MCF 10A (cell line): ENCODE data around the gene ABCA13. TPM values are rescaled to one million over a fixed set of nuclear protein-coding genes. Genes with fewer than 3 reads are reported as not detected.

Experiments
- BruUV-seq: library from RNA; stranded (reverse); fragments of 400-500 nt; replicated peaks from 2 replicates; lab custom pipeline; 2021; lab: Mats Ljungman, UMichigan
- CTCF ChIA-PET: fragments of 300-600 bp; sonication (Branson Sonifier 250); formaldehyde crosslinking; extraction: SDS; loops from one replicate; lab custom pipeline; 2021; ENCODE audit warnings: antibody characterized with exemption, inconsistent platforms; lab: Yijun Ruan, JAX
- POLR2A ChIA-PET: fragments of 300-600, 350-650 bp; sonication (Branson Sonifier 250); formaldehyde crosslinking; extraction: SDS; loops from one replicate; lab custom pipeline; 2020; ENCODE audit warnings: antibody characterized with exemption, inconsistent platforms; lab: Yijun Ruan, JAX
- DNase-seq: peaks from one replicate; pipeline ENCODE4 v3.0.0-alpha.2; 2018; ENCODE audit not compliant: unreplicated experiment
- H3K27ac Mint-ChIP-seq: one replicate; pipeline ENCODE4 v1.8.0; 2022; ENCODE audit warnings: mild to moderate bottlenecking, low read depth, mixed read lengths; ENCODE audit not compliant: unreplicated experiment
- H3K27me3 Mint-ChIP-seq: one replicate; pipeline ENCODE4 v1.8.0; 2022; ENCODE audit warnings: mixed read lengths; ENCODE audit not compliant: insufficient read depth, unreplicated experiment
- H3K36me3 Mint-ChIP-seq: one replicate; pipeline ENCODE4 v1.8.0; 2022; ENCODE audit warnings: mild to moderate bottlenecking, moderate library complexity, mixed read lengths; ENCODE audit not compliant: insufficient read depth, unreplicated experiment
- H3K4me1 Mint-ChIP-seq: one replicate; pipeline ENCODE4 v1.8.0; 2022; ENCODE audit warnings: mixed read lengths; ENCODE audit not compliant: insufficient read depth, unreplicated experiment
- H3K4me3 Mint-ChIP-seq: one replicate; pipeline ENCODE4 v1.8.0; 2022; ENCODE audit warnings: mild to moderate bottlenecking, moderate library complexity, mixed read lengths; ENCODE audit not compliant: unreplicated experiment
- H3K9me3 Mint-ChIP-seq: one replicate; pipeline ENCODE4 v1.8.0; 2022; ENCODE audit warnings: mixed read lengths; ENCODE audit not compliant: unreplicated experiment
- CTCF ChIP-seq: fragments of 200-600 bp; IDR thresholded peaks from one replicate; pipeline ENCODE4 v1.8.0; 2022; ENCODE audit warnings: antibody characterized with exemption, mild to moderate bottlenecking; ENCODE audit not compliant: unreplicated experiment
- intact Hi-C: fragments of 100-400 bp; cut with micrococcal nuclease; formaldehyde crosslinking; loops from 2 replicates; pipeline ENCODE4 v1.14.1; 2022
- total RNA-seq: library from RNA; stranded (reverse); gene quantifications from 2 replicates; pipeline ENCODE4 v1.2.3, GENCODE V29; 2022

The ABCA13 gene
- total RNA-seq, 1 experiment from 2014 or later, result 0.30 TPM

- ChIA-PET POLR2A (no interaction called here), CTCF (interaction anchor here (0.6 to 0.7 kb wide), 2 partner anchors 110 to 535 kb away, joined by 3 read pairs; no protein-coding TSS in a partner anchor)
- Mint-ChIP-seq H3K36me3 (no peaks in the 10 kb centered on the region), H3K27ac (no peak overlapping the region), H3K4me3 (no peak overlapping the region), H3K4me1 (peaks cover 5% of the 10 kb centered on the region), H3K27me3 (peaks cover 21% of the 10 kb centered on the region), H3K9me3 (peaks cover 8% of the 10 kb centered on the region)
- TF ChIP-seq CTCF, result no peak
- no peak for DNase-seq
- BruUV-seq, result no TSS peak
- intact Hi-C loops, result no loop called here
These were observed 295.5 kb downstream of the ABCA13 start for GRCh38 chr7:48466713-48467112.

GRCh38 chr7:48471196-48471595 is 299.9 kb downstream of the ABCA13 start:
- intact Hi-C loops, result no loop called here
- no peak for DNase-seq
- BruUV-seq, result no TSS peak
- no peak for TF ChIP-seq CTCF
- POLR2A ChIA-PET, result no interaction called here
- Mint-ChIP-seq H3K4me3 (no peak overlapping the region), H3K36me3 (no peaks in the 10 kb centered on the region), H3K27me3 (peaks cover 10% of the 10 kb centered on the region), H3K27ac (no peak overlapping the region), H3K4me1 (no peaks in the 10 kb centered on the region), H3K9me3 (no peaks in the 10 kb centered on the region)
- CTCF ChIA-PET, result no interaction called here

GRCh38 chr7:48472640-48473039 is 301.4 kb downstream of the ABCA13 start:
- Mint-ChIP-seq H3K9me3 (no peaks in the 10 kb centered on the region), H3K4me3 (no peak overlapping the region), H3K36me3 (no peaks in the 10 kb centered on the region), H3K27me3 (peaks cover 10% of the 10 kb centered on the region), H3K27ac (no peak overlapping the region), H3K4me1 (no peaks in the 10 kb centered on the region)
- ChIA-PET CTCF (interaction anchor here (0.7 to 1.7 kb wide), 2 partner anchors 135 to 527 kb away, joined by 3 to 5 read pairs; no protein-coding TSS in a partner anchor), POLR2A (no interaction called here)
- TF ChIP-seq CTCF, result no peak
- intact Hi-C loops, result no loop called here
- no peak for DNase-seq
- BruUV-seq, result no TSS peak

GRCh38 chr7:48473205-48473865 is 302.1 kb downstream of the ABCA13 start:
- TF ChIP-seq CTCF, result no peak
- Mint-ChIP-seq H3K4me1 (no peaks in the 10 kb centered on the region), H3K27ac (no peak overlapping the region), H3K27me3 (peaks cover 3% of the 10 kb centered on the region), H3K36me3 (no peaks in the 10 kb centered on the region), H3K9me3 (no peaks in the 10 kb centered on the region), H3K4me3 (no peak overlapping the region)
- no TSS peak for BruUV-seq
- DNase-seq, result no peak
- POLR2A ChIA-PET, result no interaction called here
- CTCF ChIA-PET, result interaction anchor here (0.6 to 1.7 kb wide), 2 partner anchors 136 to 294 kb away, joined by 4 to 5 read pairs; no protein-coding TSS in a partner anchor
- intact Hi-C loops, result no loop called here
